GM18951 (cell line): ENCODE results near the gene RTL10.

Source experiments
- POLR2A ChIP-seq: IDR thresholded peaks from 4 replicates; pipeline ENCODE4 v1.6.1; 2011; ENCODE audit warnings: mild to moderate bottlenecking; ENCODE audit not compliant: insufficient read length, insufficient read depth; ENCODE audit errors: extremely low read depth
- in situ Hi-C: fragments of 300-500 bp; cut with MboI; formaldehyde crosslinking; loops from one replicate; pipeline ENCODE4 v1.12.0; 2022; ENCODE audit warnings: low sequenced_read_pairs, mixed read lengths, inconsistent platforms; ENCODE audit not compliant: unreplicated experiment

Gene RTL10

DNA sequence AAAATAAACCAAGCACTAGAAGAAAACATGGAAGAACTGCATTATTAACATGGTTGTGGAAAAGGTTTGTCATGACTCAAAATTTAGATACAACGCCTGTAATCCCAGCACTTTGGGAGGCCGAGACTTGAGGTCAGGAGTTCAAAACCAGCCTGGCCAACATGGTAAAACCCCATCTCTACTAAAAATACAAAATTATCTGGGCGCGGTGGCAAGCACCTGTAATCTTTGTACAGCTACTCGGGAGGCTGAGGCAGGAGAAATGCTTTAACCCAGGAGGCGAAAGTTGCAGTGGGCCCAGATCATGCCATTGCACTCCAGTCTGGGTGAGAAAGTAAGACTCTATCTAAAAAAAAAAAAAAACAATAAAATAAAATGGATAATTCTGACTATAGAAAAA lies 23.7 kb downstream of the RTL10 start:
- TF ChIP-seq POLR2A, result no peak

DNA sequence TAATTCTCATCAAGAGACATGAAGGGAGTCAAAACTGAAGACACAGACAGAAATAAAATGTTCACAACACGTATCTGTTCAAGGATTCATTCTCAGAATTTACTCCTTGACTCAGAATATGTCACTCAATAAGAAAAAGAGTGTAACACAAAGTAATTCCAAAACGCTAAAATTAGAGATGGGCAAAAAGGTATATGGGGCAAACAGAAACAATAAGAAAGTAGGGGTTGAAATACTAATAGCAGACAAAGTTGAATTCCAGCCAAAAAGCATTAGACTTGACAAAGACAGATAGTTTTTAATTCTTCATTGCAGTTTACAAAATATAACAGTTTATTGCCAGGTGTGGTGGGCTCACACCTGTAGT lies 26.7 kb downstream of the RTL10 start:
- in situ Hi-C loops, result no loop called here
- no peak for TF ChIP-seq POLR2A

More for the DNA sequence above, 23.7 kb downstream of the RTL10 start:
- in situ Hi-C loops, result no loop called here

DNA sequence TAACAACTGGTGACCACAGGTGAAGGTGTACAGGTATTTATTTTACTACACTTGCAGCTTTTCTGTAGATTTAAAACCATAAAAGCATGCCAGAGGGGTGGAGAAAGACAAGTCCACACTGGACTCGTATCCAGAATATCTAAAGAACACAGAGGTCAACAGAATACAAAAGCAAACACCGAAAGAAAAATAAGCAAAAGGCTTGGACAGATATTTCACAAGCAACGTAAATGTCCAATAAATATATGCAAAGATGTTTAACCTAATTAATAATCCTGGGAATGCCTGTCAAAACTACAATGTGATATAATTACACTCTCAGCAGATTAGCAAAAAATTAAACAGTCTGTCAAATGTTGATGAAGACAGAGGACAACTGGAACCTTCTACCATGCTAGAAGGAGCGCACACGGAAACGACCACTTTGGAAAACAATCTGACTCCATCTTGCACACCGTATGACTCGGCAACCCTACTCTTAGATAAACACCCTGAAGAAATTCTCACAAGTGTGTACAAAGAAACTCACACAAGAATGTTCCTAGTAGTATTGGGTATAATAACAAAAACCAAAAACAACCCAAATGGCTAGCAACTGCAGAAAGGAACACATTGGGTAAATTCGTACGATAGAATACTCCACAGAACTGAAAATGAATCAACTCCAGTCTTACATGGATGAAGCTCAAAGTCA lies 27.2 kb downstream of the RTL10 start:
- no peak for TF ChIP-seq POLR2A
- in situ Hi-C loops, result no loop called here

DNA sequence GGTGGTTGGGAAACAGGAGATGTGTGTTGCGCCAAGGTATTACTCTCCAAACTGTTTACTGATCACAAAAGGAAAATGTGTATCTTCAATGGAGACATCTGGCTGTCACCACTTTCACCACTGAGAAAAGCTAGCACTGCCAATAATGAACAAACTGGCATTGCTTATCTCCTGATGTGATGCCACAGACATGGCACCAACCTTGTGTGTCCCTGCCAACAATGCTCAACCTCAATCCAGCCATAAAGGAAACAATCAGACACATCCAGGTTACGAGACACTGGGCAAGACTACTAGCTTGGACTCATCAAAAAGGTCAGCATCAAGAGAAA lies 28.1 kb downstream of the RTL10 start:
- in situ Hi-C loops, result no loop called here
- no peak for TF ChIP-seq POLR2A

DNA sequence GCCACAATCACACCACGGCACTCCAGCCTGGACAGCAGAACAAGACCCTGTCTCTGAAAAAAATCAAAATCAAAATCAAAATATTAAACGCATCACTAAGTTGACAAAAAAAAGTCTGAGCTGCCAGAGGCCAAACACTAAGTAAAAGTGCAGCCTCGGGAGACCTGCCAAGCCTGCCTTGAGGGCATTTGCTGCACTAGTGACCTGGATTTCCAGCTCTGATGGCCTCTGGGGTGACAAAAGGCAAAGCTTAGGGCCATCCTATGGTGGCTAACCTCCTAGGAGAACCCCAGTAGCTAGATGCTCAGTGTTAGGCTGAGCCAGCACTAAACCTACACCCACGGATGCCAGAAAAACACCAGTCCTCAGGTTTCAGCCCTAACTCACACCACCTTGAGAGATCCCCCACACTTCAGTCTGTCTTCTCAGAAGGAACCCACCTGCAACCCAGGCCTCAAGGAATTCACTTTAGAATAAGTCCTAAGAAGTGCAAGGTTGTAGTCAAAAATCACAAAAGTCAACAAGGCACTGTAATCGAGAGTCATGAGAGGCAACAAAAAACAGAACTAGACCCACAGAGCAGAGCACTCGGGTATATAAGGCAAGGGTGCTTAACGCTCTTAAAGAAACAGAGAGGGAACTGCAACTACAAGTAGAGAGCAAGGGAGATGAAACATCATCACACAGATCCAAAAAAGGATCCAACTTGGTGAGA lies 28.6 kb downstream of the RTL10 start:
- no peak for TF ChIP-seq POLR2A
- in situ Hi-C loops, result no loop called here

DNA sequence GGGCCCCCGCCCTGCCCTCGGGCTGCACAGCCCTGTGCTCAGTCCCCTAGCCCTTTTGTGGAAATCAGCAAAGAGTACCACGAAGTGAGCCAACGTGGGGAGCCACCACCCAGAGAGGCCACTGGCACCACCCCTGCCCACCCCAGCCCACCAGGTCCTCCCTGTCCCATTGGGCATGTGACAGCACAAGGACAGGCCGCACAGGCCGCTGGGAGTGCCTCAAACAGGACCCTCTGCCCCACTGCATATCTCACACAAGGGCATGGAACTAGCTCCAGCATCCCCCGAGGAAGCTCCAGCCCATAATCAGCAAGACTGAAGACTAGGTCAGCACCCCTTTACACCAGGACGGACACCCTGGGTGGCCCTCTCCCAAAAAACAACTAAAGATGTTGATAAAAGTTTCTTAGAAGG lies 29.7 kb downstream of the RTL10 start:
- in situ Hi-C loops, result no loop called here
- no peak for TF ChIP-seq POLR2A

DNA sequence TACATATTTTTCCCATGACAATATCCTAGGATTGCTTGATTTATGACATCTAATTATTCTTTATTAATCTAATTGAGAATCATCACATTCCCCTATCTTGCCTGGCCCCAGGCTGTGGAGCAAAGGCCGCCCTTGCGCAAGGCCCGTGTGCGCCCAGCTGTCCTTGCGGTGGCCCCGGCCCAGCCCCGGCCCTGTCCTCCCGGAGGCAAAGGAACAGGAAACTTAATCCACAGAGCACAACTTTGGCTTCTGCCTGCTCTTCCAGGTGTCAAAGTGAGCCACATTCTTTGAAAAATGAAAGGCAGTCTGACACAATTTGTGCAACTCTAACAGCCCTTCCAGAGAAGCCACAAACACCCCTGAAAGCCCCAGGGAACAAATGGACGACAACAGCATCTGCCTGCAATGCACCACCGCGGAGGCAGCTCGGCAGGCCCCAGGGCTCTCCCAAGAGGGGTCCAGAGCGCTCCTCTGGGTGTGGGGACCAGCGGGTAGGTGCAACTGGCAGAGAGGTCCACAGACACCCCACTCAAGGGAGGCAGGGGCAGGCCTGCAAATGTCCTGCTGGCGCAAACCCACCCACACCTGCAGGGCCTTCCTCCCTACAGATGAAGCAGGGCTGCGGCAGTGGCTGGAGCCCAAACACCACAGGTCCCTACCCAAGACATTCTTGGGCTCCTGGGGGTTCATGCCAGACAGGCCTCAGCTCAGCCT lies 30.3 kb downstream of the RTL10 start:
- TF ChIP-seq POLR2A, result no peak
- in situ Hi-C loops, result no loop called here

DNA sequence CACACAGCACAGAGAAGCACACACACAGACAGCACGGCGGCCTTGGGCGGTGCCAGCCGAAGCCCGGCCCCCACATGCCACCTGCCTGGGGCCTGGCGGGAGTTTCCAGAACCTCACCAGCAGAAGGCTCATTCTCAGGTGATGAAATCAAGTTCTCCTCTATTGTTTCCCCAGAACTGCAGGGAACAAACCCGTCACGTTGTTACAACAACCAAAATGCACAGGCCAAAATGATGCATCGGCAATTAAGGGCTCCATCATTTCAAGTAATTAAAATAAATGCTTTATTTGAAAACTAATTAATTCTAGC lies 30.8 kb downstream of the RTL10 start:
- in situ Hi-C loops, result no loop called here
- TF ChIP-seq POLR2A, result no peak

DNA sequence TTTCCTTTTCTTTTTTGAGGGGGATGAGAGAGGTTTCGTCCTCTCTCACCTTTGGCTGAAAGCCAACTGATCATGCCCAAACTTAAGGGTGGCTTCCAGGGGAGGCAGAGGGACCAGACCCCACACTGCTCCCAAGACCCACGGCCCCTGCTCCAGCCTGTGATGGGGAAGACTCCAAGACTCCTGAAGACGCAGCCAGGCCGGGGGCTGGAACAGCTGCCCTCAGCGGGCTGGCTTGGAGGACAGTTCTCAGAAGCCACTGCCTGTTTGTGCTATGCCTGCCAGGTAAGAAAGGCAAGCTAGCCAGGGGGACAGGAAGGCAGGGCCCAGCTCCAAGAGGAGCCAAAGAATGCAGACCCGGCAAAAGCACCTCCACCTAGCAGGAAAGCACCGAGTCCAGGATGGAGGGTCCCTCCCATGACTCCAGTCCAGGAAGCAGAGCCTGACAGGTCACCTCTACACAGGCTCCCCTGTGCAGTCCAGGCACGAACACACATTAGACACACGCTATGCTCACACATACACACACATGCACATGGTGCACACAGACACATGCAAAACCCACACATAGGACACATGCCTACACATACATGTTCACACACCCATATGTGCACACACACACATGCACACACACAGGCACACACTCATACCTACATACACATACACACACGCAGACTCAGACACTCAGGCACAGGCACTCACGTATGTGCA lies 31.3 kb downstream of the RTL10 start:
- TF ChIP-seq POLR2A, result no peak
- in situ Hi-C loops, result no loop called here

DNA sequence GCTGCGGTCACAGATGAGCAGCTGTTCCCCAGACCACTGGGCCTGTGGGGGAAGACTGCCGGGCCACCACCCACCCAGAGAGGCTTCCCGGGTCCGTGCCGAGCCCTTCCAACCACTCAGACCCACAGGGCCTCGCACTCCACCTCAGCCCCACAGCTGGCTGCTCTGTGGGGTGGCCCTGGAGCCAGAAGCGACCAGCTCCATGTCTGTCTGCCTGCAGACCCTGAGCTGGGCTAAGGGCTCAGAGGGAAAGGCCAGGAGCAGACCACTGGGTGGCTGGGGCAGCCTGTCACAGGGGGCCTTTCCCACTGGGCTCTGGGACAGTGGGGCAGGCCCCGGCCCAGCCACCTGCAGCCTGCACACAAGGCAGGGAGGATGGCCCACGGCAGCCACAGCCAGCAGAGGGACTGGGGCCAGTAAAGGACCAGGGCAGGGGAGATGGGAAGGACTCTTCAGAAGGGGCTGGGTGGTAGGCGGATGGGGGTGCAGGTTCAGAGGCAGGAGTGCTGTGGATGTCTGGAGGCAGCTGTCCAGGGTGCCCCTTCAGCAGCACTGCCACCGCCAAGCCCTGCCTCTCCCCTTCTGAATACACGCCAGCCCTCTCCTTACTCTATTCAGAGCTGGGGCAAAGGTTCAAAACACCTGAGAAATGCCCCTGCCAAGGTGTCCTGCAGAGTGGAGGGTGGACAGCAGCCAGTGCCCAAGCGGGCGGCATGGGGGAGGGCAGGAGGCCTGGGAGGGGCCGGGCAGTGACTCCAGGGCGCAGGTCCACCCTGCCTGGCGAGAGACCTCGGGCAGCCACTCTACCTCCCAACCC lies 32.2 kb downstream of the RTL10 start:
- no peak for TF ChIP-seq POLR2A

DNA sequence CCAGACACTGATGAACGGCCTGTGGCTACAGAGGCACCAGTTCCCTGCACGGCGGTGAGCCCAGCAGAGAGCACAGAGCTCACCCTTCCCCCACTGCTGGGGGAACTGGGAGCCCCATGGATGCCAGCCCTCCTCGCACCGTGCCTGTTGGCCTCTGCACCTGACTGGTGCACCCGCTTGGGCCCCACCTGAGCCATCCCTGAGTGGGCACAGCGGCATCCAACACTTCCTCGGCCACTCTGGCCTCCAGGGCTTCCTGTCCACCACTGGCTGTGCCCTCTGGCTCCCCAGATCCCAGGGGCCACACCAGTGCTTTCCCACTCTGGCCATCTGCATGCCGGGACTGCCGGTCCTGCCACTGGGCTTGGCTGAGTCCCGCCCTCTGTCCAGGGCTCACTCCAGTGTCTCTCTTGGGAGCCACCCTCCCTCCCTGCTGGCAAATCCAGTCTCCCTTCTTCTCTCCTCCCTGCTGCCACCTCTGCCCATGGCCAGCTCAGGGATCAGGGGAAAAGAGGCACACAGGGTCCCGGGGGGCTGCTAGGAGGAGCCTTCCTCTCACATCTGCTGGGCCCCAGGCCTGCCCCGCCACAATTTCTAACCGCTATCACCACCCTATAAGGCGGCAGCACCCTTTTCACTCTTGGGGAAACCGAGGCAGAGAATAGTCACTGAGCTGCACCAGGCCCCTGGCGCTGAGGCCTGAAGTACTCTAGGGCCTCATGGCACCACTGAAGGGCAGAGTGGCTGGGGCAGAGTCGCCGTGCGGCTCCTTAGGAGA lies 33.0 kb downstream of the RTL10 start:
- in situ Hi-C loops, result no loop called here
- no peak for TF ChIP-seq POLR2A

More for the DNA sequence above, 32.2 kb downstream of the RTL10 start:
- in situ Hi-C loops, result no loop called here

DNA sequence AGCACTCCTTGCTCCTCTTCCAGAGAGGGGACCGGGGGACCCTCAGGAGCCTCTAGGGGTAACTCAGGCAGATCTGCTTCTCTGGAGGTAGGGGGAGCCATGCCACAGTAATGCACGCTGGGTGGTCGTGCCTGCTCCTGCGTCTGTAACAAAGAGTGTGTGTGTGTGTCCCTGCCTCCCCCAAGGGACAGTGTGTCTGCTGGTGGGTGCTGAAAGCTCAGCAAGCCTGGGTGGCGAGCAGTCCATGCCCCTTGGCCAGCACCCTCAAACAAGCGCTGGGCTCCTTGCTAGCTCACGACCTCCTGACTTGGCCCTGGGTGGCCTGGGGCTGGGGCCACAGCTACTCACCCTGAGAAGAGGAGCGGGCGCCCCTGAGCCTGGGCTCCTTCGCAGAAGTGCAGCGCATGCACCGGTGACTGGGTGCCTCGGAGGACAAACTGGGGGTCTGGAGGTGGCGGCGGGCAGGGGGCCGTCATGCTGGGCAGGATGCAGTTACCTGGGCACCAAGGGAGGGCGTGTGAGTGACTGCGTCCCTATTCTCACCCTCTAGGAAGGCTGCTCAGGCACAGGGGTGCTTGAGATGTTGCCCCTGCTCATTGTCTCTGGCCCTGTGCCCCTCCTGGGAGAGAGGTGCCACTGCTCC lies 33.7 kb downstream of the RTL10 start:
- in situ Hi-C loops, result no loop called here
- TF ChIP-seq POLR2A, result no peak
